Measurements from ENCODE around the gene SBK2. TPM values are rescaled to one million over a fixed set of nuclear protein-coding genes. Genes with fewer than 3 reads are reported as not detected.
A peak's percentile ranks its signal among the peaks of the same experiment; 100 is the strongest.

SBK2 gene
- total RNA-seq, 4 donors from 2014 or later, result 1.5 to 3.0 (median 1.6) TPM; not detected in 1

DNA sequence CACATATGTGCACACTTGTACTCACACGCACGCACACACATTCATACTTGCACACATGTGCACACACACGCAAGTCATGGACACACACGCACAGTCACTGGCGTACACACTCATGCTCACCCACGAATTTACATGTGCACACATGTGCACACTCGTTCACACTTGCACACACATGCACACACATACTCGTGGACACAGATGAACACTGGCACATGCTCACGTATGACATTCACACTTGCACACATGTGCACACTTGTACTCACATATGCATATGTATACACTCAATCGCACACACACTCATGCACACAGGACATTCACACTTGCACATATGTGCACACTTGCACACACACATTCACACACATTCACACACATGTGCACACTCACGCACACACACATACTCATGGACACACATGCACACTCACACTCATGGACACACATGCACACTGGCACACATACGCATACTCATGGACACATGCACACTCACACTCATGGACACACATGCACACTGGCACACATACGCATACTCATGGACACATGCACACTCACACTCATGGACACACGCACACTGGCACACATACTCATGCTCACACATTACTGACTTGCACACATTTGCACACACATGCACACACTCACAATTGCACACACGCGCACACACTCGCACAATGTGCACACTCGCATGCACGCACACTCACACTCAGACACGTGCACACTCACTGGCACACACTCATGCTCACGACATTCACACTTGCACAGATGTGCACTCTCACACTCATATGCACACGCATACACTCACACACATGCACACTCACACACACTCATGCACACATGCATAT is 9.5 kb downstream of the SBK2 start:
- no peak overlapping the region for H3K4me3 ChIP-seq

GRCh38 chr19:55526216-55527196 is 10.4 kb downstream of the SBK2 start:
- ATAC-seq (peak; percentile 58 to 81), DNase-seq (peak; percentile 64 to 88)
- Histone ChIP-seq H3K9me3 (no peaks in the 10 kb centered on the region), H3K27ac (peak overlapping the region; percentile 69 to 80 (median 76)), H3K4me1 (peaks cover 23 to 27% of the 10 kb centered on the region in 2 donors), H3K36me3 (no peaks in the 10 kb centered on the region), H3K27me3 (no peaks in the 10 kb centered on the region), H3K4me3 (peak overlapping the region in 2 of 4 donors; percentile 4 to 22)
- intact Hi-C loops (cut with DNase I; ENCODE audit: low total_unique reads) (no loop called here), in situ Hi-C loops (cut with MboI; ENCODE audit: low sequenced_read_pairs in 4 of 4) (no loop called here)
- TF ChIP-seq CTCF (IDR thresholded peaks at IDR 0.05 in 4 of 5, conservative IDR thresholded peaks at IDR 0.05 in 1 of 5) (no peak), POLR2A (IDR thresholded peaks at IDR 0.05) (no peak)

More for the DNA sequence above, 9.5 kb downstream of the SBK2 start:
- ATAC-seq (no peak), DNase-seq (no peak)
- TF ChIP-seq CTCF (IDR thresholded peaks at IDR 0.05 in 4 of 5, conservative IDR thresholded peaks at IDR 0.05 in 1 of 5) (no peak), POLR2A (IDR thresholded peaks at IDR 0.05) (no peak)
- intact Hi-C loops (cut with DNase I; ENCODE audit: low total_unique reads), result no loop called here
- peaks cover 14 to 18% of the 10 kb centered on the region in 2 donors for H3K4me1 ChIP-seq
- in situ Hi-C loops (cut with MboI; ENCODE audit: low sequenced_read_pairs in 4 of 4), result no loop called here
- no peak overlapping the region for H3K27ac ChIP-seq
- no peaks in the 10 kb centered on the region for H3K9me3 ChIP-seq
- H3K27me3 ChIP-seq, result no peaks in the 10 kb centered on the region
- no peaks in the 10 kb centered on the region for H3K36me3 ChIP-seq

- ATAC-seq, result peak in 1 of 2 donors; percentile 34
- intact Hi-C loops (cut with DNase I; ENCODE audit: low total_unique reads) (no loop called here), in situ Hi-C loops (cut with MboI; ENCODE audit: low sequenced_read_pairs in 4 of 4) (no loop called here)
- peak overlapping the region; percentile 69 to 80 (median 76) for H3K27ac ChIP-seq
- no peaks in the 10 kb centered on the region for H3K36me3 ChIP-seq
- peaks cover 32 to 37% of the 10 kb centered on the region in 2 donors for H3K4me1 ChIP-seq
- no peaks in the 10 kb centered on the region for H3K27me3 ChIP-seq
- no peaks in the 10 kb centered on the region for H3K9me3 ChIP-seq
- DNase-seq, result no peak
- peak overlapping the region in 2 of 4 donors; percentile 4 to 22 for H3K4me3 ChIP-seq
- TF ChIP-seq CTCF (IDR thresholded peaks at IDR 0.05 in 4 of 5, conservative IDR thresholded peaks at IDR 0.05 in 1 of 5) (no peak), POLR2A (IDR thresholded peaks at IDR 0.05) (no peak)
Observed at GRCh38 chr19:55525289-55526101, 11.4 kb downstream of the SBK2 start.

DNA sequence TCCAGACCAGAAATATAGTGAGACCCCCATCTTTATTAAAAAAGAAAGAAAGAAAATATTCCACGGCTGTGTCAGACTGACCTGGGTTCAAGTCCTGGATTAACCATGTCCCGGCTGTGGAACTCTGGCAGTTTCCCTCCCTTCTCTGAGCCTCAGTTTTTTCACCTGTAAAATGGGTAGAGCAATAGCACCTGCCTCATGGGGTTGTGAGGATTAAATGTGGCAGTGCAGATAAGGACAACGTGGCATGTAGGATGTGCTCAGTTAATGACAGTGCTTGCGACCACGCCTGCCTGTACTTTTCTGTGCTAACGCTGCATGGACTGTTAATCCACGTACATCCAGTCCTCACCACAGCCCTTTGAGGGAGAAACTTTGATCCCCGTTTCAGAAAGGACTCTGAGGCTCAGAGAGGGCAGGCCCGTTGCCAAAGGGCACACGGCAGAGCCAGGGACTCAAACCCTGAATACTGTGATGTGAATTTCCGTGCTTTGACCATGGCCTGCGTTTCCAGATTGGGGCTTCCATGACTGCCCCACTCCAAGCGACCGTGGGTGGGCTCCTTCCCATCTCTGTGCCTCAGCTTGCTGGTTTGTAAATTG is 16.1 kb downstream of the SBK2 start:
- intact Hi-C loops (cut with DNase I; ENCODE audit: low total_unique reads) (no loop called here), in situ Hi-C loops (cut with MboI; ENCODE audit: low sequenced_read_pairs in 4 of 4) (no loop called here)
- Histone ChIP-seq H3K27ac (peak overlapping the region; percentile 75 to 90 (median 86)), H3K4me3 (no peak overlapping the region), H3K4me1 (peaks cover 30 to 35% of the 10 kb centered on the region in 2 donors), H3K9me3 (no peaks in the 10 kb centered on the region), H3K27me3 (no peaks in the 10 kb centered on the region), H3K36me3 (no peaks in the 10 kb centered on the region)
- no peak for DNase-seq
- peak in 1 of 2 donors; percentile 2 for ATAC-seq
- TF ChIP-seq POLR2A (IDR thresholded peaks at IDR 0.05) (no peak), CTCF (IDR thresholded peaks at IDR 0.05 in 4 of 5, conservative IDR thresholded peaks at IDR 0.05 in 1 of 5) (no peak)

All from gastrocnemius medialis (tissue), 4 donors.